Measurements from ENCODE around the gene PHACTR4.

The PHACTR4 gene

DNA sequence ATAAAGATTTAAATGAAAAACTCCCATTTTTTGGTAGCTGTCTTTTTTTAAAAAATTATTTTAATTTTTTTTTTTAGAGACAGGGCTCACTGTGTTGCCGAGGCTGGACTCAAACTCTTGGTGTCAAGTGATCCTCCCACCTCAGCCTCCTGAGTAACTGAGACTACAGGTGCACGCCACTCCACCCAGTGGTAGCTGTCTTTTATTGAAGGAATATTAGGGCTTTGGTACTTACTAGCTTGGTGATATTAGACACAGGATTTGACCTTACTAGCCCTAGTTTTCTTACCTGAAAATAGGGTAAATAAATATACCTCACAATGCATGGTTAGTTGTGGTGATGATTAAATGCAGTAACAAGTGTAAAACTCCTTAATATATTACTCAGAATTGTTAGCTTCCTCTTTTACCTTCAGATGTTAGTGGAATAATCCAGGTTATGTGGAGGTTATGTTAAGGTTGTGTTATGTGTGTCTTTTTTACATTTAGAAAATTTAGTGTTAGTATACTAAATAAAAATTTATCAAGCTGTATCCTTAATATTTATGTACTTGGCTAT is 66.8 kb downstream of the PHACTR4 start:
- no peak overlapping the region for H3K4me3 ChIP-seq (replicated peaks; ENCODE audit: low read depth, low read length)
- TF ChIP-seq, protein P1, sequence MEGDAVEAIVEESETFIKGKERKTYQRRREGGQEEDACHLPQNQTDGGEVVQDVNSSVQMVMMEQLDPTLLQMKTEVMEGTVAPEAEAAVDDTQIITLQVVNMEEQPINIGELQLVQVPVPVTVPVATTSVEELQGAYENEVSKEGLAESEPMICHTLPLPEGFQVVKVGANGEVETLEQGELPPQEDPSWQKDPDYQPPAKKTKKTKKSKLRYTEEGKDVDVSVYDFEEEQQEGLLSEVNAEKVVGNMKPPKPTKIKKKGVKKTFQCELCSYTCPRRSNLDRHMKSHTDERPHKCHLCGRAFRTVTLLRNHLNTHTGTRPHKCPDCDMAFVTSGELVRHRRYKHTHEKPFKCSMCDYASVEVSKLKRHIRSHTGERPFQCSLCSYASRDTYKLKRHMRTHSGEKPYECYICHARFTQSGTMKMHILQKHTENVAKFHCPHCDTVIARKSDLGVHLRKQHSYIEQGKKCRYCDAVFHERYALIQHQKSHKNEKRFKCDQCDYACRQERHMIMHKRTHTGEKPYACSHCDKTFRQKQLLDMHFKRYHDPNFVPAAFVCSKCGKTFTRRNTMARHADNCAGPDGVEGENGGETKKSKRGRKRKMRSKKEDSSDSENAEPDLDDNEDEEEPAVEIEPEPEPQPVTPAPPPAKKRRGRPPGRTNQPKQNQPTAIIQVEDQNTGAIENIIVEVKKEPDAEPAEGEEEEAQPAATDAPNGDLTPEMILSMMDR (IDR thresholded peaks at IDR 0.05; ENCODE audit: low read depth, low read length, missing control alignments): no peak
- DNase-seq (ENCODE audit: extremely low read depth, low read depth): no peak

DNA sequence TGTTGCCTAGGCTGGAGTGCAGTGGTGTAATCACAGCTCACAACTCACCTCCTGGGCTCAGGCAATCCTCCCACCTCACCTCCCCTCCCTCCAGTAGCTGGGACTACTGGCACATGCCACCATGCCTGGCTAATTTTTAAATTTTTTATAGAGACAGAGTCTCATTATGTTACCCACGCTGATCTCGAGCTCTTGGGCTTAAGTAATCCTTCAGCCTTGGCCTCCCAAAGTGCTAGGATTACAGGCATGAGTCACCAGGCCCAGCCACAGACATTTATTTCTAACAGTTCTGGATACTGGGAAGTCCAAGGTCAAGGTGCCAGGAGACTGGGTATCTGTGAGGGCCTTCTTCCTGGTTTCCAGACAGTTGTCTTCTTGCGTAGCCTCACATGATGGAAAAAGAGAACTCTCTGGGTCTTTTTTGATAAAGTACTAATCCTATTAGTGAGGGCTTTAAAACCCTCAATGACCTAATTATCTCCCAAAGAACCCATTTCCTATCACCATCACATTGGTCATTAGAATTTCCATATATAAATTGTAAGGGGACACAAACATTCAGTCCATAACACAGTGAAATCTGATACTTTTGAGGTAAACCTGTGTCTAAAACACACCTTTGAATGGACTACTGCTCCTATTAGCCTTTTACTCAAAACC is 67.9 kb downstream of the PHACTR4 start:
- TF ChIP-seq, protein P1 (IDR thresholded peaks at IDR 0.05; ENCODE audit: low read depth, low read length, missing control alignments): no peak
- DNase-seq (ENCODE audit: extremely low read depth, low read depth): peak; percentile 46
- H3K4me3 ChIP-seq (replicated peaks; ENCODE audit: low read depth, low read length): peak overlapping the region; percentile 50

DNA sequence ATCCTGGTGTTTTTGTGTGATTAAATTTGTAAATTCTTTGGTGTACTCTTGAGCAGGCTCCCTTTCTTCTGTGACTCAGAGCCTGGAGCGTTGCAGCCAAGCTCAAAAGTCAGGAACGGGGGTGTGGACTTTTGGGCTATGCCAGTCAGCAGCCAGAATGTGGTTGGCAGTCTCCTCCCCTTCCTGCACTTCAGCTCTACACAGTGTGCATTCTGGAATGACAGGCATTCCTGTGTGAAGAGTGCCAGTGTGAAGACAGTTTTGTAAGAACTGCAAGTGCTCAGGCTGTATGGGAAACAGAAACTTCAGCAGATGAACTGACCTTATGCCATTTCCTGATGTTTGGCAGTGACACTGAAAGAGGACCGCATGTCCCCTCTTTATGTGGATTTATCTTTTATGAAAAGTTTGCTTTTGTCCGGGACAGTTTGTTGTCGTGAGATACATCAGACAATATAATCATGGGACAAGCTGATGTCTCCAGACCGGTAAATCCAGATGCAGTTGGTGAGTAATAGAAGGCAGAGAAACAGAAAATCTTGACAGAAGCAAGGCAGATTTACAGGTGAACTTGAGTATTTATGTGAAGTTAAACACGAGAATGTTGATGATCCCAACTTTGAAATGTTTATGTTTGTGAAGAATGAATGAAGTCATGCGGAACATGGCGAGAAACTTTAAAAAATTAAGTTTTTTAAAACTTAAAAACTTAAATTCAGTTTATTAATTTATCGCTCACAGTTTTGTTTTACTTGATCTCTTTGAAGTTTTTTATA is 68.6 kb downstream of the PHACTR4 start:
- DNase-seq (ENCODE audit: extremely low read depth, low read depth): peak; percentile 79
- H3K4me3 ChIP-seq (replicated peaks; ENCODE audit: low read depth, low read length): peak overlapping the region; percentile 50
- TF ChIP-seq, protein P1 (IDR thresholded peaks at IDR 0.05; ENCODE audit: low read depth, low read length, missing control alignments): no peak

DNA sequence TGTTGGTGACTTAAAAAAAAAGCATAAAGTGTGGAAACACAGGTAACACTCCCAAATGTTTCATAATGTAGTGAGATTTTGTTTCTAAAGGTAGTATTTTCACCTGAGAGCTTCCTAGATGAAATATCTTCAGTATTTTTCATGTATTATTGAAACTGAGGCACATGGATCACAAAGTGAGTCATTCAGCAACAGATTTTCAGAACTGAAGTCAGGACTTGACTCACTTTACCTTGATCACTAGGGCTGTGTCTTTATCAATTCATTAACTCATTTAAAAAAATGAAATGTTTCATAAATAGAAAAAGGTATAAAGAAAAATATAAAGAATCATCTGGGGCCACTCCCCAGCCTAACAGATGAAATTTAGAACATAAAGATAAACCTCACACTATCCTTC is 69.8 kb downstream of the PHACTR4 start:
- H3K4me3 ChIP-seq (replicated peaks; ENCODE audit: low read depth, low read length): peak overlapping the region; percentile 50; the same call in 1 of the 2 replicates
- TF ChIP-seq, protein P1 (IDR thresholded peaks at IDR 0.05; ENCODE audit: low read depth, low read length, missing control alignments): no peak
- no peak for DNase-seq (ENCODE audit: extremely low read depth, low read depth)

DNA sequence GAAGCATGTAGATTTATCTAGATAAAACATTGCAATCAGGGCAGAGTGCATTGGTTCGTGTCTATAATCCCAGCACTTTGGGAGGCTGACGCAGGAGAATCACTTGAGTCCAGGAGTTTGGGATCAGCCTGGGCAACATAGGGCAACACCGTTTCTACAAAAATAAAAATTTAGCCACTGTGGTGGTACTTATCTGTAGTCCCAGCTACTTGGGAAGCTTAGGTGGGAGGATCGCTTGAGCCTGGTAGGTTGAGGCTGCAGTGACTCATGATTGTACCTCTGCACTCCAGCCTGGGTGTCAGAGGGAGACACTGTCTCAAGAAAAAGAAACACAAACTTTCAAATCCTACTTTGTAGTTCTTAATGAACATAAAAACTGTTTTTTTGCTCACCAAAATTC is 72.1 kb downstream of the PHACTR4 start:
- H3K4me3 ChIP-seq (replicated peaks; ENCODE audit: low read depth, low read length): no peak overlapping the region
- DNase-seq (ENCODE audit: extremely low read depth, low read depth): no peak
- TF ChIP-seq, protein P1 (IDR thresholded peaks at IDR 0.05; ENCODE audit: low read depth, low read length, missing control alignments): no peak

DNA sequence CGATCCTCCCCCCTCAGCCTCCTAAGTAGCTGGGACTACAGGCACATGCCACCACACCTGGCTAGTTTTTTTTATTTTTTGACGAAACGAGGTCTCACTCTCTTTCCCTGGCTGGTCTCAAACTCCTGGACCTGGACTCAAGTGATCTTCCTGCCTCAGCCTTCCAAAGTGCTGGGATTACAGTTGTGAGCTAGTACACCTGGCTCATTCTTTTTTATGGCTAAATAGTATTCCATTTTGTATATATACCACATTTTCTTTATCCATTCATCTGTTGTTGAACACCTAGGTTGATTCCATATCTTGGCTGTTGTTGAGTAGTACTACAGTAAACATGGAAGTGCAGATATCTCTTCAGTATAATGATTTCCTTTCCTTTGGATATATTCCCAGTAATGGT is 74.0 kb downstream of the PHACTR4 start:
- no peak for DNase-seq (ENCODE audit: extremely low read depth, low read depth)
- H3K4me3 ChIP-seq (replicated peaks; ENCODE audit: low read depth, low read length): no peak overlapping the region
- TF ChIP-seq, protein P1 (IDR thresholded peaks at IDR 0.05; ENCODE audit: low read depth, low read length, missing control alignments): no peak
